Osteocyte (in vitro differentiated cells): ENCODE measurements around the gene CAPZA3. TPM values are rescaled to one million over a fixed set of nuclear protein-coding genes. Genes with fewer than 3 reads are reported as not detected.
"Not testable (repeated sequence)": the region's sequence is repeated elsewhere in the genome, so short reads cannot be mapped to it uniquely, and the experiment has no call there.

Experiments
- DNase-seq: peaks from one replicate; pipeline ENCODE4 v3.0.0; 2021; ENCODE audit warnings: mixed read lengths; ENCODE audit not compliant: unreplicated experiment; ENCODE audit errors: extremely low spot score
- H3K27ac Mint-ChIP-seq: one replicate; pipeline ENCODE4 v1.8.0; 2021; ENCODE audit warnings: mild to moderate bottlenecking, mixed read lengths; ENCODE audit not compliant: unreplicated experiment
- H3K27me3 Mint-ChIP-seq: one replicate; pipeline ENCODE4 v1.8.0; 2021; ENCODE audit warnings: mixed read lengths; ENCODE audit not compliant: unreplicated experiment
- H3K36me3 Mint-ChIP-seq: one replicate; pipeline ENCODE4 v1.8.0; 2021; ENCODE audit warnings: mixed read lengths; ENCODE audit not compliant: unreplicated experiment
- H3K4me1 Mint-ChIP-seq: one replicate; pipeline ENCODE4 v1.8.0; 2021; ENCODE audit warnings: mixed read lengths; ENCODE audit not compliant: unreplicated experiment
- H3K4me3 Mint-ChIP-seq: one replicate; pipeline ENCODE4 v1.8.0; 2021; ENCODE audit warnings: mild to moderate bottlenecking, moderate library complexity, mixed read lengths; ENCODE audit not compliant: unreplicated experiment
- H3K9me3 Mint-ChIP-seq: one replicate; pipeline ENCODE4 v1.8.0; 2021; ENCODE audit warnings: mixed read lengths; ENCODE audit not compliant: unreplicated experiment
- total RNA-seq: library from RNA; stranded (reverse); gene quantifications from 2 replicates; pipeline ENCODE4 v1.2.1, GENCODE V29; 2021
- TF ChIP-seq, protein P1 (sequence below): fragments of 200-600 bp; sonication (generic); IDR thresholded peaks from 2 replicates; pipeline ENCODE4 v1.5.0; 2021; ENCODE audit warnings: antibody characterized with exemption, mild to moderate bottlenecking, moderate library complexity

The CAPZA3 gene
- total RNA-seq, 1 donor from 2014 or later, result not detected

DNA sequence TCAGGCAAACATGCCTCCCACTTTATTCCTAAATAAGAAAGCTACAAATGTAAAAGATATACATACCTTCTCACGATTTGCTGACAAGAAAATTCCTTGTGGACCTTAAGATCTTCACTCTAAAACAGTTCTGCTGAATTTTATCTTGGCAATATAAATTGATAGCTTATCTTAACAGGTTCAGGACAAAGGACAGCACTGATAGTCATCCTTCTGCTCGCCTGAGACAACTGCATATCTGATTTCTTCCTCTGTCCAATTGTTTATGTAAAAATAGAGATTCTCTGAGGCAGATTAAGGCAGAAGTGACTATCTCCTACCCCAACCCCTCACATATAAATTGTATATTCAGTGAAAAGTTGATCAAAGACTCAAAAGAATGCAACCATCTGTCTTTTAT, 44.9 kb downstream of the CAPZA3 start:
- no peak overlapping the region for H3K4me3 Mint-ChIP-seq
- TF ChIP-seq, protein P1, sequence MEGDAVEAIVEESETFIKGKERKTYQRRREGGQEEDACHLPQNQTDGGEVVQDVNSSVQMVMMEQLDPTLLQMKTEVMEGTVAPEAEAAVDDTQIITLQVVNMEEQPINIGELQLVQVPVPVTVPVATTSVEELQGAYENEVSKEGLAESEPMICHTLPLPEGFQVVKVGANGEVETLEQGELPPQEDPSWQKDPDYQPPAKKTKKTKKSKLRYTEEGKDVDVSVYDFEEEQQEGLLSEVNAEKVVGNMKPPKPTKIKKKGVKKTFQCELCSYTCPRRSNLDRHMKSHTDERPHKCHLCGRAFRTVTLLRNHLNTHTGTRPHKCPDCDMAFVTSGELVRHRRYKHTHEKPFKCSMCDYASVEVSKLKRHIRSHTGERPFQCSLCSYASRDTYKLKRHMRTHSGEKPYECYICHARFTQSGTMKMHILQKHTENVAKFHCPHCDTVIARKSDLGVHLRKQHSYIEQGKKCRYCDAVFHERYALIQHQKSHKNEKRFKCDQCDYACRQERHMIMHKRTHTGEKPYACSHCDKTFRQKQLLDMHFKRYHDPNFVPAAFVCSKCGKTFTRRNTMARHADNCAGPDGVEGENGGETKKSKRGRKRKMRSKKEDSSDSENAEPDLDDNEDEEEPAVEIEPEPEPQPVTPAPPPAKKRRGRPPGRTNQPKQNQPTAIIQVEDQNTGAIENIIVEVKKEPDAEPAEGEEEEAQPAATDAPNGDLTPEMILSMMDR, result no peak
- peaks cover 9% of the 10 kb centered on the region for H3K36me3 Mint-ChIP-seq
- H3K27me3 Mint-ChIP-seq, result peaks cover 9% of the 10 kb centered on the region
- no peak for DNase-seq
- H3K9me3 Mint-ChIP-seq, result peaks cover 46% of the 10 kb centered on the region
- H3K4me1 Mint-ChIP-seq, result no peaks in the 10 kb centered on the region
- H3K27ac Mint-ChIP-seq, result no peak overlapping the region

- DNase-seq, H3K4me1 Mint-ChIP-seq: not testable (repeated sequence)
These were observed 47.5 kb downstream of the CAPZA3 start for GRCh38 chr12:18785465-18785864.

More at GRCh38 chr12:18785465-18785864, 47.5 kb downstream of the CAPZA3 start:
- H3K27me3 Mint-ChIP-seq, H3K36me3 Mint-ChIP-seq, H3K4me3 Mint-ChIP-seq, H3K27ac Mint-ChIP-seq: not testable (repeated sequence)
- peaks cover 27% of the 10 kb centered on the region for H3K9me3 Mint-ChIP-seq

Other genes starting within 250 kb of the CAPZA3 start
- gene PLCZ1, start 107 bp upstream of the CAPZA3 start, total RNA-seq, result not detected in 2 replicates